Ovary (tissue), 9 donors: ENCODE measurements around the gene CALHM3. TPM values are rescaled to one million over a fixed set of nuclear protein-coding genes. Genes with fewer than 3 reads are reported as not detected.
A peak's percentile ranks its signal among the peaks of the same experiment; 100 is the strongest.

Experiments used
- DNase-seq, 5 donors: peaks; one replicate each; pipeline ENCODE4 v3.0.0-alpha.2; 2019 to 2020
- H3K27ac ChIP-seq, 2 donors: fragments of 200-600 bp; one replicate each; pipeline versions ENCODE4 v1.5.1 to v1.8.0; 2019 to 2022
- H3K27me3 ChIP-seq: fragments of 200-600 bp; one replicate; pipeline ENCODE4 v1.8.0; 2022
- H3K36me3 ChIP-seq: fragments of 200-600 bp; sonication (generic); one replicate; pipeline ENCODE4 v1.5.1; 2019
- H3K4me1 ChIP-seq: one replicate; pipeline ENCODE4 v1.8.1; 2013; ENCODE audit warnings: mild to moderate bottlenecking, moderate library complexity; ENCODE audit not compliant: insufficient read depth
- H3K4me3 ChIP-seq: fragments of 200-600 bp; sonication (generic); one replicate; pipeline ENCODE4 v1.5.1; 2017
- H3K9me3 ChIP-seq, 2 donors: fragments of 200-600 bp in 1 of 2; sonication (generic) in 1 of 2; one replicate each; pipeline versions ENCODE4 v1.5.1 to v1.8.1; 2013 to 2019; ENCODE audit warnings: mild to moderate bottlenecking in 1 of 2, moderate library complexity in 1 of 2
- CTCF ChIP-seq, 3 donors: fragments of 450-650 bp in 2 of 3; fragments of 200-600 bp in 1 of 3; IDR thresholded peaks; one replicate each; pipeline versions ENCODE4 v1.5.1 to v1.8.0; 2016 to 2022; ENCODE audit warnings: antibody characterized with exemption in 3 of 3, mild to moderate bottlenecking in 1 of 3
- EP300 ChIP-seq: sonication (generic); formaldehyde crosslinking; IDR thresholded peaks from one replicate; pipeline ENCODE4 v1.6.1; 2017; ENCODE audit warnings: antibody characterized with exemption
- POLR2A ChIP-seq: fragments of 450-650 bp; IDR thresholded peaks from one replicate; pipeline ENCODE4 v1.6.1; 2017; ENCODE audit warnings: antibody characterized with exemption, mild to moderate bottlenecking, moderate library complexity
- WGBS, 3 donors: extraction: QIAGEN DNeasy Blood & Tissue Kit in 1 of 3; methylation state at CpG; one replicate each; pipeline versions ENCODE4 v1.1.5 to v1.1.7; 2013 to 2017; 5-methylcytosine and 5-hydroxymethylcytosine counted together
- intact Hi-C, 4 donors: fragments of 100-400 bp; cut with DNase I; formaldehyde crosslinking; loops; one replicate each; pipeline versions ENCODE4 v1.11.0 to v1.15.1; 2022 to 2023
- polyA plus RNA-seq, 2 donors: library from polyadenylated mRNA; stranded (reverse); fragments of 200-250 nt in 1 of 2; fragments of 350-450 nt in 1 of 2; fragmentation: Illumina TruSeq in 1 of 2; extraction: RNeasy Lipid Tissue Mini Kit (QIAGEN cat#74804) in 1 of 2; gene quantifications; one replicate each; pipeline ENCODE4 v1.2.3, GENCODE V29; 2013 to 2014
- total RNA-seq, 7 donors: library from RNA; depleted of rRNA in 2 of 7; stranded (reverse); fragments of >200 nt in 2 of 7; fragmentation: NEBNext Ultra II Directional in 3 of 7; extraction: Animal tissue kit (Norgen Biotek cat#: 25700) in 3 of 7; gene quantifications; one replicate each; pipeline versions ENCODE4 v1.1.0 to v1.2.4, GENCODE V29; 2016 to 2023
- donor health status: DM: no; HTN: no; CAD: no; lungs with moderate emphysema.
- donor health status: DM: no; HTN: no; CAD: no.
- donor health status: Bipolar disorder and iron deficiency.
- donor health status: DM: yes; HTN: yes; CAD: no.
- donor health status: DM: no; HTN: no; CAD: no.
- donor health status: DM: yes; HTN: yes; CAD: no.

The CALHM3 gene
- total and polyA plus RNA-seq, 9 donors = not detected

GRCh38 chr10:103493362-103493915, 14.4 kb upstream of the CALHM3 start, which contains the start of gene NEURL1:
Gene NEURL1 (plus strand): TSS chr10:103493705. CDS start chr10:103494388, 683 bp downstream.
- Histone ChIP-seq H3K27ac (peak within 1 kb of the TSS; percentile 6 to 62), H3K4me1 (peaks cover 14% of the 10 kb centered on the region), H3K27me3 (no peaks in the 10 kb centered on the region), H3K9me3 (no peaks in the 10 kb centered on the region), H3K36me3 (no peaks in the 10 kb centered on the region), H3K4me3 (peak within 1 kb of the TSS; percentile 51)
- intact Hi-C loops = loop anchor here in 1 of 4 donors (10.0 kb wide), 1 partner anchor 191 kb away; no protein-coding TSS in a partner anchor
- TF ChIP-seq POLR2A = no peak
- TF ChIP-seq EP300 = no peak
- no peak for TF ChIP-seq CTCF (IDR thresholded peaks at IDR 0.05)
- peak; percentile 51 to 78 (median 59) for DNase-seq
- 2% methylated on average over 17 to 65 of the region's 65 CpGs for WGBS, 3 donors

GRCh38 chr10:103492655-103493261, 13.7 kb upstream of the CALHM3 start:
- intact Hi-C loops = loop anchor here in 1 of 4 donors (10.0 kb wide), 1 partner anchor 192 kb away; no protein-coding TSS in a partner anchor

GRCh38 chr10:103491729-103492364, 12.8 kb upstream of the CALHM3 start:
- Histone ChIP-seq H3K9me3 (no peaks in the 10 kb centered on the region), H3K4me1 (peaks cover 14% of the 10 kb centered on the region), H3K4me3 (no peak overlapping the region), H3K27ac (peak overlapping the region in 1 of 2 donors; percentile 6), H3K36me3 (no peaks in the 10 kb centered on the region), H3K27me3 (no peaks in the 10 kb centered on the region)
- WGBS, 3 donors = 24 to 46% (median 31%) methylated on average over 7 of the region's 7 CpGs
- DNase-seq = peak; percentile 52 to 77 (median 65)
- intact Hi-C loops = loop anchor here in 1 of 4 donors (10.0 kb wide), 1 partner anchor 193 kb away; no protein-coding TSS in a partner anchor
- TF ChIP-seq POLR2A (no peak), EP300 (no peak), CTCF (IDR thresholded peaks at IDR 0.05) (no peak)

More at GRCh38 chr10:103492655-103493261, 13.7 kb upstream of the CALHM3 start:
- H3K4me1 ChIP-seq = peaks cover 14% of the 10 kb centered on the region
- TF ChIP-seq POLR2A = no peak
- TF ChIP-seq EP300 = no peak
- TF ChIP-seq CTCF (IDR thresholded peaks at IDR 0.05) = no peak
- no peaks in the 10 kb centered on the region for H3K36me3 ChIP-seq
- H3K4me3 ChIP-seq = peak overlapping the region; percentile 51
- peak overlapping the region in 1 of 2 donors; percentile 6 for H3K27ac ChIP-seq
- no peaks in the 10 kb centered on the region for H3K9me3 ChIP-seq
- 67 to 76% (median 72%) methylated on average over 5 of the region's 5 CpGs for WGBS, 3 donors
- DNase-seq = no peak
- H3K27me3 ChIP-seq = no peaks in the 10 kb centered on the region

GRCh38 chr10:103490986-103491314, 11.9 kb upstream of the CALHM3 start:
- Histone ChIP-seq H3K27me3 (no peaks in the 10 kb centered on the region), H3K36me3 (no peaks in the 10 kb centered on the region), H3K9me3 (no peaks in the 10 kb centered on the region), H3K4me3 (no peak overlapping the region), H3K27ac (no peak overlapping the region), H3K4me1 (peaks cover 14% of the 10 kb centered on the region)
- TF ChIP-seq CTCF (IDR thresholded peaks at IDR 0.05) = no peak
- no peak for TF ChIP-seq EP300
- TF ChIP-seq POLR2A = no peak
- no peak for DNase-seq
- 98 to 100% (median 100%) methylated on average over 1 of the region's 1 CpG for WGBS, 3 donors
- intact Hi-C loops = loop anchor here in 1 of 4 donors (10.0 kb wide), 1 partner anchor 194 kb away; no protein-coding TSS in a partner anchor
